H1 (cell line): ENCODE data around the gene TM4SF1. TPM values are rescaled to one million over a fixed set of nuclear protein-coding genes. Genes with fewer than 3 reads are reported as not detected.

ENCODE experiments used
- NRF1 ChIP-seq: IDR thresholded peaks from 2 replicates; pipeline ENCODE4 v1.6.1; 2011; ENCODE audit warnings: mild to moderate bottlenecking, low read depth, low read length, improper control_type of control experiment
- RXRA ChIP-seq: IDR thresholded peaks from 2 replicates; pipeline ENCODE4 v1.6.1; 2011; ENCODE audit warnings: low read depth, mild to moderate bottlenecking, low read length, moderate library complexity; ENCODE audit not compliant: insufficient read depth
- polyA plus RNA-seq, 7 experiments: library from polyadenylated mRNA; depleted of rRNA in 3 of 7; stranded (reverse) in 5 of 7; unstranded in 2 of 7; fragments of >200 nt in 5 of 7; fragments of 200-250 nt in 2 of 7; gene quantifications; 1 replicate in 5 of 7; 2 replicates in 1 of 7; 4 replicates in 1 of 7; pipeline versions ENCODE4 v1.2.1 to v1.2.3, GENCODE V29; 2011 to 2013; ENCODE audit warnings: missing spikeins in 2 of 7, mixed read lengths in 2 of 7
- total RNA-seq: library from RNA; stranded (reverse); fragmentation: NEBNext Ultra II Directional; extraction: Animal tissue kit (Norgen Biotek cat#: 25700); gene quantifications from 2 replicates; pipeline ENCODE4 v1.2.1, GENCODE V29; 2021
- TF ChIP-seq, protein P1 (sequence below): fragments of 300-600 bp; sonication (generic); IDR thresholded peaks from 2 replicates; pipeline ENCODE4 v1.7.1; 2012; ENCODE audit warnings: low read length, moderate library complexity, mild to moderate bottlenecking, inconsistent platforms; ENCODE audit not compliant: insufficient replicate concordance

Gene TM4SF1
- total and polyA plus RNA-seq, 2 of the 8 experiments (the other 6 are each of a cell fraction or from before 2014, with no cell fraction given) = 0.26 to 1.3 TPM

DNA sequence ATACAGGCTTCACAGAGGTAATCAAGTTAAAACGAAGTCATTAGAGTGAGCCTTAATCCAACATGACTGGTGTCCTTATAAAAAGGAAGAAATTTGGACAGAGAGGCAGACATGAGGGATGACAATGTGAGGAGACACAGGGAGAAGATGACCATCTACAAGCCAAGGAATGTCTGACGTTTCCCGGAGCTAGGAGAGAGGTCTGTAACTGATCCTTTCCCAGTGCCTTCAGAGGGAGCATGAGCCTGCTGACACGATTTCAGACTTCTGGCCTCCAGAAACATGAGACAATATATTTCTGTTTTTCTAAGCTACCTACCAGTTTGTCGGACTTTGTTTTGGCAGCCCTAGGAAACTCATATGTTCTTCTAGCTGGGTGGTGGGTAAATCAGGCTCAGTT is 15.1 kb downstream of the TM4SF1 start (continued):
- TF ChIP-seq, protein P1, sequence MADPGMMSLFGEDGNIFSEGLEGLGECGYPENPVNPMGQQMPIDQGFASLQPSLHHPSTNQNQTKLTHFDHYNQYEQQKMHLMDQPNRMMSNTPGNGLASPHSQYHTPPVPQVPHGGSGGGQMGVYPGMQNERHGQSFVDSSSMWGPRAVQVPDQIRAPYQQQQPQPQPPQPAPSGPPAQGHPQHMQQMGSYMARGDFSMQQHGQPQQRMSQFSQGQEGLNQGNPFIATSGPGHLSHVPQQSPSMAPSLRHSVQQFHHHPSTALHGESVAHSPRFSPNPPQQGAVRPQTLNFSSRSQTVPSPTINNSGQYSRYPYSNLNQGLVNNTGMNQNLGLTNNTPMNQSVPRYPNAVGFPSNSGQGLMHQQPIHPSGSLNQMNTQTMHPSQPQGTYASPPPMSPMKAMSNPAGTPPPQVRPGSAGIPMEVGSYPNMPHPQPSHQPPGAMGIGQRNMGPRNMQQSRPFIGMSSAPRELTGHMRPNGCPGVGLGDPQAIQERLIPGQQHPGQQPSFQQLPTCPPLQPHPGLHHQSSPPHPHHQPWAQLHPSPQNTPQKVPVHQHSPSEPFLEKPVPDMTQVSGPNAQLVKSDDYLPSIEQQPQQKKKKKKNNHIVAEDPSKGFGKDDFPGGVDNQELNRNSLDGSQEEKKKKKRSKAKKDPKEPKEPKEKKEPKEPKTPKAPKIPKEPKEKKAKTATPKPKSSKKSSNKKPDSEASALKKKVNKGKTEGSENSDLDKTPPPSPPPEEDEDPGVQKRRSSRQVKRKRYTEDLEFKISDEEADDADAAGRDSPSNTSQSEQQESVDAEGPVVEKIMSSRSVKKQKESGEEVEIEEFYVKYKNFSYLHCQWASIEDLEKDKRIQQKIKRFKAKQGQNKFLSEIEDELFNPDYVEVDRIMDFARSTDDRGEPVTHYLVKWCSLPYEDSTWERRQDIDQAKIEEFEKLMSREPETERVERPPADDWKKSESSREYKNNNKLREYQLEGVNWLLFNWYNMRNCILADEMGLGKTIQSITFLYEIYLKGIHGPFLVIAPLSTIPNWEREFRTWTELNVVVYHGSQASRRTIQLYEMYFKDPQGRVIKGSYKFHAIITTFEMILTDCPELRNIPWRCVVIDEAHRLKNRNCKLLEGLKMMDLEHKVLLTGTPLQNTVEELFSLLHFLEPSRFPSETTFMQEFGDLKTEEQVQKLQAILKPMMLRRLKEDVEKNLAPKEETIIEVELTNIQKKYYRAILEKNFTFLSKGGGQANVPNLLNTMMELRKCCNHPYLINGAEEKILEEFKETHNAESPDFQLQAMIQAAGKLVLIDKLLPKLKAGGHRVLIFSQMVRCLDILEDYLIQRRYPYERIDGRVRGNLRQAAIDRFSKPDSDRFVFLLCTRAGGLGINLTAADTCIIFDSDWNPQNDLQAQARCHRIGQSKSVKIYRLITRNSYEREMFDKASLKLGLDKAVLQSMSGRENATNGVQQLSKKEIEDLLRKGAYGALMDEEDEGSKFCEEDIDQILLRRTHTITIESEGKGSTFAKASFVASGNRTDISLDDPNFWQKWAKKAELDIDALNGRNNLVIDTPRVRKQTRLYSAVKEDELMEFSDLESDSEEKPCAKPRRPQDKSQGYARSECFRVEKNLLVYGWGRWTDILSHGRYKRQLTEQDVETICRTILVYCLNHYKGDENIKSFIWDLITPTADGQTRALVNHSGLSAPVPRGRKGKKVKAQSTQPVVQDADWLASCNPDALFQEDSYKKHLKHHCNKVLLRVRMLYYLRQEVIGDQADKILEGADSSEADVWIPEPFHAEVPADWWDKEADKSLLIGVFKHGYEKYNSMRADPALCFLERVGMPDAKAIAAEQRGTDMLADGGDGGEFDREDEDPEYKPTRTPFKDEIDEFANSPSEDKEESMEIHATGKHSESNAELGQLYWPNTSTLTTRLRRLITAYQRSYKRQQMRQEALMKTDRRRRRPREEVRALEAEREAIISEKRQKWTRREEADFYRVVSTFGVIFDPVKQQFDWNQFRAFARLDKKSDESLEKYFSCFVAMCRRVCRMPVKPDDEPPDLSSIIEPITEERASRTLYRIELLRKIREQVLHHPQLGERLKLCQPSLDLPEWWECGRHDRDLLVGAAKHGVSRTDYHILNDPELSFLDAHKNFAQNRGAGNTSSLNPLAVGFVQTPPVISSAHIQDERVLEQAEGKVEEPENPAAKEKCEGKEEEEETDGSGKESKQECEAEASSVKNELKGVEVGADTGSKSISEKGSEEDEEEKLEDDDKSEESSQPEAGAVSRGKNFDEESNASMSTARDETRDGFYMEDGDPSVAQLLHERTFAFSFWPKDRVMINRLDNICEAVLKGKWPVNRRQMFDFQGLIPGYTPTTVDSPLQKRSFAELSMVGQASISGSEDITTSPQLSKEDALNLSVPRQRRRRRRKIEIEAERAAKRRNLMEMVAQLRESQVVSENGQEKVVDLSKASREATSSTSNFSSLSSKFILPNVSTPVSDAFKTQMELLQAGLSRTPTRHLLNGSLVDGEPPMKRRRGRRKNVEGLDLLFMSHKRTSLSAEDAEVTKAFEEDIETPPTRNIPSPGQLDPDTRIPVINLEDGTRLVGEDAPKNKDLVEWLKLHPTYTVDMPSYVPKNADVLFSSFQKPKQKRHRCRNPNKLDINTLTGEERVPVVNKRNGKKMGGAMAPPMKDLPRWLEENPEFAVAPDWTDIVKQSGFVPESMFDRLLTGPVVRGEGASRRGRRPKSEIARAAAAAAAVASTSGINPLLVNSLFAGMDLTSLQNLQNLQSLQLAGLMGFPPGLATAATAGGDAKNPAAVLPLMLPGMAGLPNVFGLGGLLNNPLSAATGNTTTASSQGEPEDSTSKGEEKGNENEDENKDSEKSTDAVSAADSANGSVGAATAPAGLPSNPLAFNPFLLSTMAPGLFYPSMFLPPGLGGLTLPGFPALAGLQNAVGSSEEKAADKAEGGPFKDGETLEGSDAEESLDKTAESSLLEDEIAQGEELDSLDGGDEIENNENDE = no peak
- TF ChIP-seq RXRA = no peak
- TF ChIP-seq NRF1 = no peak
